KMS-11 (cell line): Measurements from ENCODE around the gene CTNNA1.

Experiments used
- H2AFZ ChIP-seq: fragments of 200-600 bp; sonication (generic); 2 replicates; pipeline ENCODE4 v1.6.1; 2016; ENCODE audit warnings: antibody characterized with exemption, mixed run types, low read depth
- H3K27ac ChIP-seq: fragments of 200-600 bp; sonication (generic); 2 replicates; pipeline ENCODE4 v1.6.1; 2016; ENCODE audit warnings: mild to moderate bottlenecking, mixed run types
- H3K27me3 ChIP-seq: fragments of 200-600 bp; sonication (generic); 2 replicates; pipeline ENCODE4 v1.6.1; 2017; ENCODE audit warnings: mild to moderate bottlenecking, low read depth, mixed run types, moderate library complexity; ENCODE audit not compliant: insufficient read depth
- H3K36me3 ChIP-seq: fragments of 200-600 bp; sonication (generic); 2 replicates; pipeline ENCODE4 v1.6.1; 2017; ENCODE audit warnings: mild to moderate bottlenecking, mixed run types; ENCODE audit not compliant: insufficient read depth
- H3K4me1 ChIP-seq: fragments of 200-600 bp; sonication (generic); 2 replicates; pipeline ENCODE4 v1.6.1; 2016; ENCODE audit warnings: mild to moderate bottlenecking, low read depth, mixed run types; ENCODE audit not compliant: poor library complexity, severe bottlenecking
- H3K4me2 ChIP-seq: fragments of 200-600 bp; sonication (generic); 2 replicates; pipeline ENCODE4 v1.7.0; 2016; ENCODE audit warnings: mild to moderate bottlenecking, mixed run types
- H3K4me3 ChIP-seq: fragments of 200-600 bp; sonication (generic); IDR thresholded peaks from 2 replicates; pipeline ENCODE4 v1.6.1; 2017; ENCODE audit warnings: low read depth, low read length, mixed read lengths; ENCODE audit not compliant: insufficient read depth
- H3K79me2 ChIP-seq: fragments of 200-600 bp; sonication (generic); 2 replicates; pipeline ENCODE4 v1.6.1; 2016; ENCODE audit warnings: low read depth, mixed run types; ENCODE audit not compliant: insufficient read depth
- H3K9ac ChIP-seq: fragments of 200-600 bp; sonication (generic); 2 replicates; pipeline ENCODE4 v1.6.1; 2016; ENCODE audit warnings: mild to moderate bottlenecking, mixed run types
- H4K20me1 ChIP-seq: fragments of 200-600 bp; sonication (generic); 2 replicates; pipeline ENCODE4 v1.6.1; 2016; ENCODE audit warnings: mild to moderate bottlenecking, mixed run types; ENCODE audit not compliant: insufficient read depth
- CTCF ChIP-seq: fragments of 200-600 bp; sonication (generic); conservative IDR thresholded peaks from 2 replicates; pipeline ENCODE4 v1.6.1; 2017; ENCODE audit warnings: low read depth, mild to moderate bottlenecking, antibody characterized with exemption, low read length, moderate library complexity, mixed read lengths

Gene CTNNA1

GRCh38 chr5:138736293-138736692, 16.9 kb upstream of the CTNNA1 start:
- Histone ChIP-seq H2AFZ (no peak overlapping the region), H4K20me1 (no peaks in the 10 kb centered on the region), H3K4me2 (no peak overlapping the region), H3K27me3 (no peaks in the 10 kb centered on the region), H3K27ac (no peak overlapping the region), H3K79me2 (no peaks in the 10 kb centered on the region), H3K36me3 (no peaks in the 10 kb centered on the region), H3K9ac (no peak overlapping the region), H3K4me1 (peaks cover 5% of the 10 kb centered on the region), H3K4me3 (no peak overlapping the region)
- TF ChIP-seq CTCF, result no peak

- peaks cover 13% of the 10 kb centered on the region for H3K4me1 ChIP-seq
- no peak overlapping the region for H3K4me3 ChIP-seq
- H3K4me2 ChIP-seq, result no peak overlapping the region
- no peaks in the 10 kb centered on the region for H3K27me3 ChIP-seq
- no peak overlapping the region for H3K27ac ChIP-seq
- no peaks in the 10 kb centered on the region for H3K79me2 ChIP-seq
- no peak for TF ChIP-seq CTCF
- H3K9ac ChIP-seq, result no peak overlapping the region
- no peak overlapping the region for H2AFZ ChIP-seq
- H4K20me1 ChIP-seq, result no peaks in the 10 kb centered on the region
- H3K36me3 ChIP-seq, result no peaks in the 10 kb centered on the region
Measured at GRCh38 chr5:138737494-138738265, 15.5 kb upstream of the CTNNA1 start.

GRCh38 chr5:138738399-138738798, 14.8 kb upstream of the CTNNA1 start:
- H3K36me3 ChIP-seq, result no peaks in the 10 kb centered on the region
- no peak overlapping the region for H3K27ac ChIP-seq
- no peaks in the 10 kb centered on the region for H4K20me1 ChIP-seq
- peaks cover 21% of the 10 kb centered on the region for H3K4me1 ChIP-seq
- H3K79me2 ChIP-seq, result no peaks in the 10 kb centered on the region
- H2AFZ ChIP-seq, result no peak overlapping the region
- no peak overlapping the region for H3K4me3 ChIP-seq
- no peak overlapping the region for H3K9ac ChIP-seq
- H3K27me3 ChIP-seq, result no peaks in the 10 kb centered on the region
- TF ChIP-seq CTCF, result no peak
- no peak overlapping the region for H3K4me2 ChIP-seq

GRCh38 chr5:138739938-138740337, 13.3 kb upstream of the CTNNA1 start:
- Histone ChIP-seq H3K36me3 (no peaks in the 10 kb centered on the region), H4K20me1 (no peaks in the 10 kb centered on the region), H3K4me2 (no peak overlapping the region), H3K9ac (no peak overlapping the region), H3K4me1 (peaks cover 29% of the 10 kb centered on the region), H3K27me3 (no peaks in the 10 kb centered on the region), H2AFZ (no peak overlapping the region), H3K79me2 (no peaks in the 10 kb centered on the region), H3K4me3 (no peak overlapping the region), H3K27ac (no peak overlapping the region)
- TF ChIP-seq CTCF, result no peak
